ENCODE measurements around the gene HSFX1.

HSFX1 gene

DNA sequence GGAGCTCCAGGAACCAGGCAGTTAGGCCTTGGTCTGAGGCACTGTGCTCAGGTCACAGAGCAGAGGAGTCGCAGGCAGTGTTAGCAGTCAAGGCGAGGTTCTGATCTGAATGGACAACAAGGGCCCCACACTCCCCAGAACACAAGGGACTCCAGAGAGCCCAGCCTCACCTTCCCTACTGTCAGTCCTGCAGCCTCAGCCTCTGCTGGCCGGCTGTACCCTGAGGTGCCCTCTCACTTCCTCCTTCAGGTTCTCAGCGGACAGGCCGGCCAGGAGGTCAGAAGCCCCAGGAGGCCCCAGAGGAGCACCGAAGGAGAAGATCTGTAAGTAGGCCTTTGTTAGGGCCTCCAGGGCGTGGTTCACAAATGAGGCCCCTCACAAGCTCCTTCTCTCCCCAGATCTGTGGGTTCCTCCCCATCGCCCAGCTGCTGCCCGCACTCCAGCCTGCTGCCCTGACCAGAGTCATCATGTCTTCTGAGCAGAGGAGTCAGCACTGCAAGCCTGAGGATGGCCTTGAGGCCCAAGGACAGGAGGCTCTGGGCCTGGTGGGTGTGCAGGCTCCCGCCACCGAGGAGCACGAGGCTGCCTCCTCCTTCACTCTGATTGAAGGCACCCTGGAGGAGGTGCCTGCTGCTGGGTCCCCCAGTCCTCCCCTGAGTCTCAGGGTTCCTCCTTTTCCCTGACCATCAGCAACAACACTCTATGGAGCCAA, 34.0 kb downstream of the HSFX1 start:
- no peak for DNase-seq

GRCh38 chrX:149818652-149819051, 44.8 kb downstream of the HSFX1 start:
- DNase-seq: no peak

DNA sequence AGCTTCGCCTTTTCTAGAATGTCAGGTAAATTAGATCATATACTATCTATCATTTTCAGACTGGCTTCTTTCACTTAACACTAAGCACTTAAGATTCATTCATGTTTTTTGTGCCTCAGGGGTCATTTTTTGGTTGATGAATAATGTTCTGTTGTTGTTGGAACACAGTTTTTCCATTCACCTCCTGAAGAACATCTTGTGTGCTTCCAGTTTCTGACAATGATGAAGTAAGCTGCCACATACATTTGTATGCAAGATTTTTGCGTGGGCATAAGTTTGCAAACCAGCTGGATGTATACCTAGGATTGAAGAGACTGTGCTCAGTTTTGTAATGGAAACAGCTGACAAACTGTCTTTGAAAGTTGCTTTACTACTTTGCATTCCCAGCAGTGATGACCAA, 45.5 kb downstream of the HSFX1 start:
- DNase-seq: no peak

DNA sequence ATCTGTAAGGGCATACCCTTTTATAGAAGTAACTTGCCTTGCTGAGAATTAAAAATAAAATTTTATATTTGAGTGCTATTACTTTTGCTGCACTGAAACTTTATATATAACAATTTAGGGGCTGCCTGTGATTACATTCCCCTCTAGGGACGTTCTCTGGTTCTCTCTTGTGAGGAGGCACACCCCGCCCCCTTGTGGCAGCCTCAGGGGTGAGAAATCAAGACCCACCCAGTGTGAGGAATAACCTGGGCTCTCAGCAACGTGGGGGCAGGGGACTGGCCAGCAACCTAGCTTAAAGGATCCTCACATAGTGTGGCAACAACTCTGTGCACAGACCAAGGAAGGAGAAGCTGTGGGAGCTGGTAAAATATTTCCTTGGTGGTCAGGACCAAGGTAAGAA, 51.6 kb downstream of the HSFX1 start:
- peak; percentile 52 for DNase-seq

Measured in NCI-H1436 (cell line).